Measurements from ENCODE around the gene HBM. TPM values are rescaled to one million over a fixed set of nuclear protein-coding genes. Genes with fewer than 3 reads are reported as not detected.

The HBM gene
- total RNA-seq, 2 experiments from 2014 or later, result not detected

- peaks cover 22% of the 10 kb centered on the region for H3K4me1 Mint-ChIP-seq (ENCODE audit: low read depth)
- no peaks in the 10 kb centered on the region for H3K9me3 Mint-ChIP-seq
- CTCF ChIA-PET, result no interaction called here
- POLR2A ChIA-PET, result no interaction called here
- H3K4me3 Mint-ChIP-seq, result no peak overlapping the region
- H3K36me3 Mint-ChIP-seq, result peaks cover 6% of the 10 kb centered on the region
- H3K27ac Mint-ChIP-seq, result no peak overlapping the region
- no peak for DNase-seq
- H3K27me3 Mint-ChIP-seq, result no peaks in the 10 kb centered on the region
- intact Hi-C loops (cut with micrococcal nuclease), result no loop called here
Measured at GRCh38 chr16:130533-131173, 35.1 kb upstream of the HBM start.

- no peaks in the 10 kb centered on the region for H3K27me3 Mint-ChIP-seq
- H3K27ac Mint-ChIP-seq, result no peak overlapping the region
Measured at GRCh38 chr16:132120-132519, 33.7 kb upstream of the HBM start.

GRCh38 chr16:133716-134115 lies 32.1 kb upstream of the HBM start:
- Mint-ChIP-seq H3K36me3 (peaks cover 12% of the 10 kb centered on the region), H3K27ac (no peak overlapping the region), H3K27me3 (no peaks in the 10 kb centered on the region), H3K4me3 (no peak overlapping the region), H3K4me1 (ENCODE audit: low read depth) (peaks cover 31% of the 10 kb centered on the region), H3K9me3 (no peaks in the 10 kb centered on the region)
- ChIA-PET POLR2A (no interaction called here), CTCF (interaction anchor here (1.7 to 1.8 kb wide), 2 partner anchors 26 to 37 kb away, joined by 7 to 8 read pairs; no protein-coding TSS in a partner anchor)
- intact Hi-C loops (cut with micrococcal nuclease), result no loop called here
- no peak for DNase-seq

More at GRCh38 chr16:132120-132519, 33.7 kb upstream of the HBM start:
- intact Hi-C loops (cut with micrococcal nuclease), result no loop called here
- H3K4me3 Mint-ChIP-seq, result no peak overlapping the region
- POLR2A ChIA-PET, result no interaction called here
- peaks cover 10% of the 10 kb centered on the region for H3K36me3 Mint-ChIP-seq
- H3K9me3 Mint-ChIP-seq, result no peaks in the 10 kb centered on the region
- H3K4me1 Mint-ChIP-seq (ENCODE audit: low read depth), result peaks cover 29% of the 10 kb centered on the region
- CTCF ChIA-PET, result interaction anchor here (0.7 kb wide), 1 partner anchor 49 kb away, joined by 3 read pairs; no protein-coding TSS in a partner anchor
- DNase-seq, result no peak

GRCh38 chr16:138049-138417 lies 27.7 kb upstream of the HBM start:
- peak overlapping the region; percentile 58 for H3K27ac Mint-ChIP-seq
- DNase-seq, result peak; percentile 39
- H3K4me1 Mint-ChIP-seq (ENCODE audit: low read depth), result peaks cover 25% of the 10 kb centered on the region
- H3K36me3 Mint-ChIP-seq, result peaks cover 10% of the 10 kb centered on the region
- ChIA-PET CTCF (interaction anchor here (0.7 to 1.5 kb wide), 3 partner anchors 21 to 583 kb away, joined by 3 to 7 read pairs (median 6); no protein-coding TSS in a partner anchor), POLR2A (interaction anchor here (0.7 kb wide), 2 partner anchors 76 to 187 kb away, joined by 4 read pairs; no protein-coding TSS in a partner anchor)
- intact Hi-C loops (cut with micrococcal nuclease), result no loop called here
- peak overlapping the region; percentile 82 for H3K4me3 Mint-ChIP-seq
- H3K27me3 Mint-ChIP-seq, result no peaks in the 10 kb centered on the region
- H3K9me3 Mint-ChIP-seq, result no peaks in the 10 kb centered on the region

GRCh38 chr16:140175-140857 lies 25.5 kb upstream of the HBM start:
- CTCF ChIA-PET, result interaction anchor here (1.1 kb wide), 1 partner anchor 75 kb away, joined by 3 read pairs; no protein-coding TSS in a partner anchor

GRCh38 chr16:142405-142967 lies 23.3 kb upstream of the HBM start:
- Mint-ChIP-seq H3K27me3 (peaks cover 5% of the 10 kb centered on the region), H3K4me1 (ENCODE audit: low read depth) (peaks cover 2% of the 10 kb centered on the region), H3K4me3 (no peak overlapping the region), H3K27ac (no peak overlapping the region), H3K36me3 (peaks cover 2% of the 10 kb centered on the region), H3K9me3 (no peaks in the 10 kb centered on the region)
- CTCF ChIA-PET, result interaction anchor here (1.0 kb wide), 1 partner anchor 76 kb away, joined by 3 read pairs; no protein-coding TSS in a partner anchor
- no peak for DNase-seq
- POLR2A ChIA-PET, result no interaction called here
- intact Hi-C loops (cut with micrococcal nuclease), result no loop called here

More at GRCh38 chr16:140175-140857, 25.5 kb upstream of the HBM start:
- Mint-ChIP-seq H3K36me3 (peaks cover 6% of the 10 kb centered on the region), H3K4me1 (ENCODE audit: low read depth) (peaks cover 10% of the 10 kb centered on the region), H3K27me3 (peaks cover 5% of the 10 kb centered on the region), H3K9me3 (no peaks in the 10 kb centered on the region), H3K4me3 (peak overlapping the region; percentile 35), H3K27ac (no peak overlapping the region)
- no peak for DNase-seq
- intact Hi-C loops (cut with micrococcal nuclease), result no loop called here
- POLR2A ChIA-PET, result no interaction called here

- Mint-ChIP-seq H3K4me1 (ENCODE audit: low read depth) (no peaks in the 10 kb centered on the region), H3K27ac (no peak overlapping the region), H3K4me3 (no peak overlapping the region), H3K36me3 (no peaks in the 10 kb centered on the region), H3K27me3 (peaks cover 5% of the 10 kb centered on the region), H3K9me3 (no peaks in the 10 kb centered on the region)
- POLR2A ChIA-PET, result no interaction called here
- intact Hi-C loops (cut with micrococcal nuclease), result no loop called here
- DNase-seq, result no peak
- CTCF ChIA-PET, result interaction anchor here (1.0 kb wide), 1 partner anchor 77 kb away, joined by 3 read pairs; no protein-coding TSS in a partner anchor
Measured at GRCh38 chr16:143047-143446, 22.7 kb upstream of the HBM start.

GRCh38 chr16:143456-143855 lies 22.3 kb upstream of the HBM start:
- CTCF ChIA-PET, result interaction anchor here (1.0 kb wide), 1 partner anchor 77 kb away, joined by 3 read pairs; no protein-coding TSS in a partner anchor
- peaks cover 5% of the 10 kb centered on the region for H3K27me3 Mint-ChIP-seq
- H3K4me1 Mint-ChIP-seq (ENCODE audit: low read depth), result no peaks in the 10 kb centered on the region
- H3K27ac Mint-ChIP-seq, result no peak overlapping the region
- POLR2A ChIA-PET, result no interaction called here
- no peak for DNase-seq
- no peaks in the 10 kb centered on the region for H3K9me3 Mint-ChIP-seq
- no peaks in the 10 kb centered on the region for H3K36me3 Mint-ChIP-seq
- H3K4me3 Mint-ChIP-seq, result no peak overlapping the region
- intact Hi-C loops (cut with micrococcal nuclease), result no loop called here

GRCh38 chr16:144797-145252 lies 21.0 kb upstream of the HBM start:
- no peak for DNase-seq
- intact Hi-C loops (cut with micrococcal nuclease), result no loop called here
- Mint-ChIP-seq H3K4me3 (no peak overlapping the region), H3K27me3 (peaks cover 5% of the 10 kb centered on the region), H3K9me3 (no peaks in the 10 kb centered on the region), H3K36me3 (no peaks in the 10 kb centered on the region), H3K27ac (no peak overlapping the region), H3K4me1 (ENCODE audit: low read depth) (no peaks in the 10 kb centered on the region)
- ChIA-PET CTCF (no interaction called here), POLR2A (no interaction called here)

GRCh38 chr16:146646-147045 lies 19.1 kb upstream of the HBM start:
- ChIA-PET CTCF (no interaction called here), POLR2A (no interaction called here)
- H3K27me3 Mint-ChIP-seq, result peaks cover 8% of the 10 kb centered on the region
- H3K36me3 Mint-ChIP-seq, result no peaks in the 10 kb centered on the region
- no peaks in the 10 kb centered on the region for H3K4me1 Mint-ChIP-seq (ENCODE audit: low read depth)
- DNase-seq, result no peak
- intact Hi-C loops (cut with micrococcal nuclease), result no loop called here
- no peak overlapping the region for H3K27ac Mint-ChIP-seq
- H3K4me3 Mint-ChIP-seq, result no peak overlapping the region
- no peaks in the 10 kb centered on the region for H3K9me3 Mint-ChIP-seq

- Mint-ChIP-seq H3K27me3 (peaks cover 4% of the 10 kb centered on the region), H3K36me3 (no peaks in the 10 kb centered on the region), H3K9me3 (no peaks in the 10 kb centered on the region), H3K4me3 (no peak overlapping the region), H3K27ac (no peak overlapping the region), H3K4me1 (ENCODE audit: low read depth) (no peaks in the 10 kb centered on the region)
- no peak for DNase-seq
- ChIA-PET POLR2A (no interaction called here), CTCF (no interaction called here)
- intact Hi-C loops (cut with micrococcal nuclease), result no loop called here
Measured at GRCh38 chr16:149024-149660, 16.6 kb upstream of the HBM start.

All from activated CD4-positive, alpha-beta memory T cell treated with anti-CD3 and anti-CD28 coated beads for 36 hours (primary cell).